ENCODE measurements around the gene TRAPPC1.

DNA sequence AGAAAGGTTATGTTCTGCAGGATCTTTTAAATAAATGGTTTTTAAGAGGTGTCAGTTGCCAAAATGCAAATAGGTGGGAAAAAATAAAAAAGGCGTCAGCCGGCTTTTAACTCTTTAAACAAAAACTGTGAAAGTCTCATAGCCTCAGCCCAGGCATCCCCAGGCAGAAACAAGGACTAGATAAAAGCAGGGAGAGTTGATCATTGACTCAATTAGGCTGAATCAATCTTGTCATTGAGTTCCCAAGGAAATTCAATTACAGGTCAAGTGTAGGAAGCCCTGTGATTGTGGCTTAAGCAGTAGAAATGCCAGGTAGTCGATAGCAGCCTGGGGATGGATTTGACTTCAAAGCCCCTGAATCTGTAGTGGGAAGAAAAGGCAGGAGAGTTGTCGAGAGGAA, 39.9 kb upstream of the TRAPPC1 start:
- TF ChIP-seq ELF1 (IDR thresholded peaks at IDR 0.05), result no peak
- no peak for TF ChIP-seq RAD21 (IDR thresholded peaks at IDR 0.05; ENCODE audit: low read length)
- no peak for TF ChIP-seq CTCF (IDR thresholded peaks at IDR 0.05)
- no peak for TF ChIP-seq POLR2AphosphoS5 (IDR thresholded peaks at IDR 0.05; ENCODE audit: low read depth, low read length)
- no peak for TF ChIP-seq REST (IDR thresholded peaks at IDR 0.05; ENCODE audit: low read depth, low read length)
